Panc1 (cell line): ENCODE measurements around the gene SPECC1L. TPM values are rescaled to one million over a fixed set of nuclear protein-coding genes. Genes with fewer than 3 reads are reported as not detected.

Experiments
- ATAC-seq: fragments of 200-7000 bp; cut with Tn5 transposase; 2 replicates; pipeline ENCODE4 v1.9.1; 2020; ENCODE audit warnings: mild to moderate bottlenecking, moderate library complexity
- BruUV-seq: library from RNA; stranded (reverse); fragments of 400-500 nt; replicated peaks from 2 replicates; lab custom pipeline; 2021; lab: Mats Ljungman, UMichigan
- CTCF ChIA-PET: fragments of 300-600 bp; sonication (Branson Sonifier 250); formaldehyde crosslinking; loops from one replicate; lab custom pipeline; 2022; ENCODE audit warnings: antibody characterized with exemption; lab: Charles Lee
- POLR2A ChIA-PET: fragments of 300-600 bp; sonication (Branson Sonifier 250); formaldehyde crosslinking; loops from one replicate; lab custom pipeline; 2022; ENCODE audit warnings: antibody characterized with exemption; lab: Charles Lee
- DNase-seq: peaks from one replicate; pipeline ENCODE4 v3.0.0-alpha.2; 2010; ENCODE audit warnings: low read depth, low spot score
- H3K27ac ChIP-seq: 2 replicates; pipeline ENCODE4 v1.5.1; 2011; ENCODE audit warnings: mild to moderate bottlenecking, low read length, inconsistent platforms
- H3K27me3 ChIP-seq: fragments of 200-500 bp; sonication (Bioruptor generic); 2 replicates; pipeline ENCODE4 v1.6.0; 2014; ENCODE audit warnings: low read length, inconsistent platforms; ENCODE audit not compliant: control insufficient read depth, insufficient read depth
- H3K36me3 ChIP-seq: fragments of 200-500 bp; sonication (Bioruptor generic); 2 replicates; pipeline ENCODE4 v1.5.1; 2014; ENCODE audit warnings: inconsistent platforms, mild to moderate bottlenecking, low read length, moderate library complexity; ENCODE audit not compliant: control insufficient read depth, insufficient read depth
- H3K4me1 ChIP-seq: 2 replicates; pipeline ENCODE4 v1.5.1; 2011; ENCODE audit warnings: inconsistent platforms, mild to moderate bottlenecking, low read length, moderate library complexity; ENCODE audit not compliant: control insufficient read depth, insufficient read depth
- H3K4me3 ChIP-seq, 2 experiments: 2 replicates each; pipeline ENCODE4 v1.5.1; 2011 to 2012; ENCODE audit warnings: low read depth in 2 of 2, low read length in 2 of 2, mild to moderate bottlenecking in 2 of 2, inconsistent platforms in 1 of 2, moderate library complexity in 1 of 2
- H3K9me3 ChIP-seq: fragments of 200-500 bp; sonication (Bioruptor generic); 2 replicates; pipeline ENCODE4 v1.5.1; 2014; ENCODE audit warnings: low read depth, mild to moderate bottlenecking, inconsistent platforms, low read length, moderate library complexity; ENCODE audit not compliant: control insufficient read depth, insufficient read depth
- POLR2AphosphoS5 ChIP-seq: IDR thresholded peaks from 2 replicates; pipeline ENCODE4 v1.6.1; 2012; ENCODE audit warnings: mild to moderate bottlenecking, low read depth, low read length, moderate library complexity
- REST ChIP-seq, 2 experiments: IDR thresholded peaks; 2 replicates each; pipeline ENCODE4 v1.6.1; 2011 to 2012; ENCODE audit warnings: low read depth in 2 of 2, control low read depth in 1 of 2, low read length in 1 of 2, mild to moderate bottlenecking in 1 of 2, moderate library complexity in 1 of 2; ENCODE audit not compliant: insufficient read depth in 1 of 2
- SIN3A ChIP-seq: IDR thresholded peaks from 2 replicates; pipeline ENCODE4 v1.6.1; 2012; ENCODE audit warnings: low read depth, mild to moderate bottlenecking, low read length, moderate library complexity, borderline replicate concordance; ENCODE audit not compliant: insufficient read depth
- TCF7L2 ChIP-seq: IDR thresholded peaks from 2 replicates; pipeline ENCODE4 v1.6.1; 2011; ENCODE audit warnings: mild to moderate bottlenecking, low read depth, low read length, inconsistent platforms
- in situ Hi-C: cut with HindIII; loops from 2 replicates; pipeline ENCODE4 v1.10.0; 2016; ENCODE audit warnings: low sequenced_read_pairs, low pct_unique_long_range_greater_than_20kb
- intact Hi-C: fragments of 100-400 bp; cut with micrococcal nuclease; formaldehyde crosslinking; loops from one replicate; pipeline ENCODE4 v1.10.0; 2022; ENCODE audit not compliant: unreplicated experiment
- total RNA-seq: library from RNA; stranded (reverse); gene quantifications from one replicate; pipeline ENCODE4 v1.2.1, GENCODE V29; 2021; ENCODE audit not compliant: unreplicated experiment
- TF ChIP-seq, protein P1 (sequence below): fragments of 450-650 bp; IDR thresholded peaks from 2 replicates; pipeline ENCODE4 v1.5.1; 2017; ENCODE audit warnings: mild to moderate bottlenecking

Gene SPECC1L
- total RNA-seq, 1 experiment from 2014 or later = 43.3 TPM

DNA sequence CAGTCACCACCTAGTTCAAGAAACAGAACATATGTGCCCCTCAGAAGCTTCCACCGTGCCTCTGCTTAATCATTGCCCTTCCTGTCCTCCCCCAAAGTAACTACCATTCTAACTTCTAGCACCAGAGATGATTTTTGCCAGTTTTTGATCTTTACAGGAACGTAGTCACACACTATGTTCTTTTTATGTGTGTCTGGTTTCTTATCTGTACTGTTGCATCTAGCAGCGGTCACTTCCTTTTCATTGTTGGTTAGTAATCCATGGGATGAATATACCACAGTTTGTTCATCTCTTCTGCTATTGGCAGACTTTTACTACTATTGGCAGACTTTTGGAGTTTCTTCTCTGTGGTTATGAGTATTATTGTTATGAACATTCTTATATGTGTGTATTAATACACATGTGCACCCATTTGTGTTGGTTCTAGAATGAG, 34.6 kb downstream of the SPECC1L start:
- Histone ChIP-seq H3K9me3 (no peaks in the 10 kb centered on the region), H3K36me3 (peaks cover 2% of the 10 kb centered on the region; the same call in 1 of the 2 replicates), H3K4me3 (no peak overlapping the region), H3K4me1 (peaks cover 6% of the 10 kb centered on the region; the same call in 1 of the 2 replicates), H3K27ac (no peak overlapping the region), H3K27me3 (no peaks in the 10 kb centered on the region)
- ATAC-seq = no peak
- ChIA-PET POLR2A (no interaction called here), CTCF (no interaction called here)
- in situ Hi-C loops (no loop called here), intact Hi-C loops (no loop called here)
- TF ChIP-seq, protein P1, sequence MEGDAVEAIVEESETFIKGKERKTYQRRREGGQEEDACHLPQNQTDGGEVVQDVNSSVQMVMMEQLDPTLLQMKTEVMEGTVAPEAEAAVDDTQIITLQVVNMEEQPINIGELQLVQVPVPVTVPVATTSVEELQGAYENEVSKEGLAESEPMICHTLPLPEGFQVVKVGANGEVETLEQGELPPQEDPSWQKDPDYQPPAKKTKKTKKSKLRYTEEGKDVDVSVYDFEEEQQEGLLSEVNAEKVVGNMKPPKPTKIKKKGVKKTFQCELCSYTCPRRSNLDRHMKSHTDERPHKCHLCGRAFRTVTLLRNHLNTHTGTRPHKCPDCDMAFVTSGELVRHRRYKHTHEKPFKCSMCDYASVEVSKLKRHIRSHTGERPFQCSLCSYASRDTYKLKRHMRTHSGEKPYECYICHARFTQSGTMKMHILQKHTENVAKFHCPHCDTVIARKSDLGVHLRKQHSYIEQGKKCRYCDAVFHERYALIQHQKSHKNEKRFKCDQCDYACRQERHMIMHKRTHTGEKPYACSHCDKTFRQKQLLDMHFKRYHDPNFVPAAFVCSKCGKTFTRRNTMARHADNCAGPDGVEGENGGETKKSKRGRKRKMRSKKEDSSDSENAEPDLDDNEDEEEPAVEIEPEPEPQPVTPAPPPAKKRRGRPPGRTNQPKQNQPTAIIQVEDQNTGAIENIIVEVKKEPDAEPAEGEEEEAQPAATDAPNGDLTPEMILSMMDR = no peak
- TF ChIP-seq POLR2AphosphoS5 = no peak
- TF ChIP-seq REST (IDR thresholded peaks at IDR 0.05; ENCODE audit: insufficient read depth in 1 of 2, low read depth in 2 of 2, low read length in 1 of 2) = no peak
- TF ChIP-seq TCF7L2 = no peak
- no peak for TF ChIP-seq SIN3A
- no TSS peak for BruUV-seq
- no peak for DNase-seq

GRCh38 chr22:24310969-24311368, 40.3 kb downstream of the SPECC1L start:
- TF ChIP-seq POLR2AphosphoS5 (no peak), SIN3A (no peak), TCF7L2 (no peak), REST (IDR thresholded peaks at IDR 0.05; ENCODE audit: insufficient read depth in 1 of 2, low read depth in 2 of 2, low read length in 1 of 2) (no peak)
- TF ChIP-seq, protein P1 = no peak
- ChIA-PET POLR2A (interaction anchor here (0.7 kb wide), 1 partner anchor 24 kb away, joined by 4 read pairs; no protein-coding TSS in a partner anchor), CTCF (no interaction called here)
- Histone ChIP-seq H3K9me3 (no peaks in the 10 kb centered on the region), H3K36me3 (peaks cover 13% of the 10 kb centered on the region; the same call in 1 of the 2 replicates), H3K27ac (no peak overlapping the region), H3K4me1 (no peaks in the 10 kb centered on the region; the same call in 1 of the 2 replicates), H3K27me3 (no peaks in the 10 kb centered on the region), H3K4me3 (no peak overlapping the region)
- in situ Hi-C loops (no loop called here), intact Hi-C loops (no loop called here)
- ATAC-seq (no peak), DNase-seq (no peak)
- BruUV-seq = no TSS peak
